ENCODE data around the gene CAMTA1. TPM values are rescaled to one million over a fixed set of nuclear protein-coding genes. Genes with fewer than 3 reads are reported as not detected.

The CAMTA1 gene
- total RNA-seq, 2 donors from 2014 or later = 36.5 to 57.5 TPM

DNA sequence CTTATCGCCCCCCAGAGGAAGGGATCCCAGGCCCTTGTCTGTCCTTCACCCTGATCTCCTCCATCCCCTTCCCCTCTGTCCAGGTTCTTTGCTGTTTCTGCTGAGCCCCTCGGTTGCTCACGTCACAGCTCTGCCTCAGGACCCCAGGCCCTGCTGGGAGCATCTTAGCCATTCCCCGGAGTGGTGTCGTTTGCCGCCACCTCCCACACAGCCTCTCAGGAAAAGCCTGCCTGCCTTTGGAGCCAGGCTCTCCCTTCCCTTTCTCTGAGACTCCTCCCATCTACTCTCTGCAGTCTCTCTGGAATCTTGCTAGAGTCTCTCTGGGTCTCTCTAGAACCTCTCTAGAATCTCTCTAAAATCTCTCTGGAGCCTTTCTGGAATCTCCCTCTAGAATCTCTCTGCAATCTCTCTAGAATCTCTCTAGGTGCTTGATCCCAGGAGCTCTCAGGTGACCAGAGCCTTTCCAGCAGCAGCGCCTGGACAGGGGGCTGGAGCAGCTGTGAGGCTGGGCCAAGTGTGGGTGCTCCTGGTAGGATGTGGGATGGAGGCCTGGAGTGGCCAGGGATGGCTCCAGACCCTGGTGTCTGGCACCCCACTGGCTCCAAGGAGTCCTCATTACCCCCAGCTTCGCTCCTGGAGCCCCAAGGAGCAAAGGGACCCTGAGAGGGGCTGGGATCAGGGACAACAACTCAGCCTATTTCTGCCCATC, 702.7 kb downstream of the CAMTA1 start:
- Mint-ChIP-seq H3K9me3 (peaks cover 3% of the 10 kb centered on the region), H3K4me3 (no peak overlapping the region), H3K36me3 (no peaks in the 10 kb centered on the region), H3K4me1 (ENCODE audit: low read depth in 2 of 2) (no peaks in the 10 kb centered on the region), H3K27me3 (peaks cover 5 to 8% of the 10 kb centered on the region in 2 donors), H3K27ac (no peak overlapping the region)
- ATAC-seq = no peak
- DNase-seq (ENCODE audit: low spot score) = no peak

DNA sequence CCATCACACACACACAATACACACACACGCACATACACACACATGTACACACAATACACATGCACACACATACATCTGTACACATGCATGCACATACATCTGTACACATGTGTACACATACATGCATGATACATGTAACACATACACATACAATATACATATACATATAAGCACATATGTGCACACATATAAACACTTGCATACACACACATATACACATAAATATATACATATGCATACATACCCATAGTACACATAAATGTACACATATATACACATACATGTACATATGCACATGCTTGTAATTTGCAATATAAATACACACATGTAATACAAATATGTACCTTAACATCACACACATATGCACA, 703.2 kb downstream of the CAMTA1 start:
- no peak for ATAC-seq
- peaks cover 9% of the 10 kb centered on the region for H3K9me3 Mint-ChIP-seq
- H3K4me3 Mint-ChIP-seq = no peak overlapping the region
- no peaks in the 10 kb centered on the region for H3K4me1 Mint-ChIP-seq (ENCODE audit: low read depth in 2 of 2)
- no peak for DNase-seq (ENCODE audit: low spot score)
- H3K27ac Mint-ChIP-seq = no peak overlapping the region
- H3K27me3 Mint-ChIP-seq = peaks cover 7 to 10% of the 10 kb centered on the region in 2 donors
- H3K36me3 Mint-ChIP-seq = no peaks in the 10 kb centered on the region

DNA sequence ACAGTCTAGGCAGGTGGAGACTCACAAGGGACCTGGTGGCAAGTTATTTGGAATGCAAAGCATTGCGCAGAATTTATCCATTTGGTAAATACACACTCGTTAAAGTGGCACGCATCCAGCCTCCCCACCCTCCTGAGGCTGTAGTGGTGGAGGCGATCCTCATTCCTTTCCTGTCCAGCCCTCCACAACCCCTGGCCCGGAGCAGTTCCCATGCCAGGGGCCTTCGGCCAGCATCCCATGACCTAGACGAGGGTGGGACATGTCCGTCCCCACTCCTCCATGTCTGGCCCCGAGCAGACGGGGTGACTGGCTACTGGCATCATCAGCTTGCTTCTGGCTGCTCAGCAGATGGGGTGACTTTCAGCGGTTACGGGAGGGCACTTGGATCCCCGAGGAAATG, 704.3 kb downstream of the CAMTA1 start:
- no peak for DNase-seq (ENCODE audit: low spot score)
- ATAC-seq = no peak
- H3K4me3 Mint-ChIP-seq = no peak overlapping the region
- H3K36me3 Mint-ChIP-seq = no peaks in the 10 kb centered on the region
- no peaks in the 10 kb centered on the region for H3K4me1 Mint-ChIP-seq (ENCODE audit: low read depth in 2 of 2)
- H3K27me3 Mint-ChIP-seq = peaks cover 7 to 10% of the 10 kb centered on the region in 2 donors
- no peak overlapping the region for H3K27ac Mint-ChIP-seq
- peaks cover 9% of the 10 kb centered on the region for H3K9me3 Mint-ChIP-seq

DNA sequence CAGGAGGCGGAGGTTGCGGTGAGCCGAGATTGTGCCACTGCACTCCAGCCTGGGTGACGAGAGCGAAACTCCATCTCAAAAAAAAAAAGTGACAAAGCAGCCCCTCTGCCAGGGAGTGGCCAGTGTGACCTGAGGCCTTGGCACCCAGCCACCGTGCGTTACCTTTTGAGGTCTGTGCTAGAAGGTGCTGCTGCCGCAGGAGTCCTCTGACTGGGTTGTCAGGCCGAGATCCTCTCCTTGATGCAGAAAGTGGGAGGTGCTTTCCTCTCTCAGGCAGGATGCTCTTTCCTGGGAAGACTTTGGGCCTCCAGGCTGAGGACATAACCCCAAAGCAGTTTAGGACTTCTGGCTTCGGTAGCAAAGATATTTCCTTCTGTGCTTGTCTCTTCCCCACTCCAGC, 705.3 kb downstream of the CAMTA1 start:
- no peak for ATAC-seq
- Mint-ChIP-seq H3K36me3 (no peaks in the 10 kb centered on the region), H3K9me3 (peaks cover 9% of the 10 kb centered on the region), H3K4me1 (ENCODE audit: low read depth in 2 of 2) (no peaks in the 10 kb centered on the region), H3K27me3 (peaks cover 7 to 10% of the 10 kb centered on the region in 2 donors), H3K27ac (no peak overlapping the region), H3K4me3 (no peak overlapping the region)
- DNase-seq (ENCODE audit: low spot score) = no peak

DNA sequence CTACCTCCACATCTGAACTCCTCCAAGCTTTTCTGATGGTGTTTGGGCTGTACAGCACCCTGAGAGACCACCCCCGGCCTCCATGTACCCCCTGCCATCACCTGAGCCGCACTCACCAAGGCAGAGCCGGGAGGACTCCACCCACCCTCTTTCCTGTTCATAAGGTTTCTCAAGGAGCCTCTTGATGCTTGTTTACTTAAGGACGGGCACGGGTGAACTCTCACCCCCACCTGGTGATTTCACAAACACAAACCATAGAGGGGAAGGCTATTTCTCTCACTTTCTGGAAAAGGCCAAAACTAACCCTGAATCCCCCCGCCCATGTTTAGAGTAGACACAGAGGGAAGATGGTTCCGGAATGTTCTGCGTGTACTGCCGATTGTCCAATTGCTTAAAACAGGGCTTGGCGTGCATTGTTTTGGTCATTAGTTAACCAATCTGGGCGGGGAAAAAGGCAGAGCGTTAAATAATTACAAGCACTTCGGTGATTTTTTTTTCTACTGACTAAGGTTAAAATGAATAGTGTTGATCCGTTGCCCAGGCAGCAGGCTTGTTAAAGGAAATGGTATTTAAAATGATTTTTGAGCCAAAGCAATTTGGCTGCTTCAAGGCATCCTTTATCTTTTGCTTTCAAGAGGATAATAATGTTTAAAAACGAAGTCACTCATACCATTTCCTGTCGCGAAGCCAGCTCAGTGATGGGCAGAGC, 706.0 kb downstream of the CAMTA1 start:
- DNase-seq (ENCODE audit: low spot score) = no peak
- H3K27me3 Mint-ChIP-seq = peaks cover 7 to 10% of the 10 kb centered on the region in 2 donors
- H3K4me3 Mint-ChIP-seq = no peak overlapping the region
- ATAC-seq = no peak
- H3K36me3 Mint-ChIP-seq = no peaks in the 10 kb centered on the region
- H3K27ac Mint-ChIP-seq = no peak overlapping the region
- peaks cover 9% of the 10 kb centered on the region for H3K9me3 Mint-ChIP-seq
- H3K4me1 Mint-ChIP-seq (ENCODE audit: low read depth in 2 of 2) = no peaks in the 10 kb centered on the region

DNA sequence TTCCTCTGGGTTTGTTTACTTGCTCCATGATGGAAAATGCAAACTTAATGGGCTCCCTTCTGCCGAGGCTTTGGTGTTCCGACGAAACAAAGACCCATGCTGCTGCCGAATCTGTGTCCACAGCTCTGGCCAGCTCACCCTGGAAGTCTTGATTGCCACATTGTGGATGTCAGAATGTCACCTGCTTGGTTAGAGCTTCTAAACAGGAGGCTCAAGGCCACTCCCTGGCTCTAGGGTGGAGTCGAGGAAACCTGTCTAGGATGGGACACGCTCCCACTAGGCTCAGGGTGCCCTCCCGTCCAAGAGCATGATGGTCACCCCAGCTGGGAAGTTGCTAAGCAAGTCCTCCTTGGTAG, 706.5 kb downstream of the CAMTA1 start:
- Mint-ChIP-seq H3K27me3 (peaks cover 7 to 10% of the 10 kb centered on the region in 2 donors), H3K9me3 (peaks cover 9% of the 10 kb centered on the region)
- ATAC-seq = no peak

DNA sequence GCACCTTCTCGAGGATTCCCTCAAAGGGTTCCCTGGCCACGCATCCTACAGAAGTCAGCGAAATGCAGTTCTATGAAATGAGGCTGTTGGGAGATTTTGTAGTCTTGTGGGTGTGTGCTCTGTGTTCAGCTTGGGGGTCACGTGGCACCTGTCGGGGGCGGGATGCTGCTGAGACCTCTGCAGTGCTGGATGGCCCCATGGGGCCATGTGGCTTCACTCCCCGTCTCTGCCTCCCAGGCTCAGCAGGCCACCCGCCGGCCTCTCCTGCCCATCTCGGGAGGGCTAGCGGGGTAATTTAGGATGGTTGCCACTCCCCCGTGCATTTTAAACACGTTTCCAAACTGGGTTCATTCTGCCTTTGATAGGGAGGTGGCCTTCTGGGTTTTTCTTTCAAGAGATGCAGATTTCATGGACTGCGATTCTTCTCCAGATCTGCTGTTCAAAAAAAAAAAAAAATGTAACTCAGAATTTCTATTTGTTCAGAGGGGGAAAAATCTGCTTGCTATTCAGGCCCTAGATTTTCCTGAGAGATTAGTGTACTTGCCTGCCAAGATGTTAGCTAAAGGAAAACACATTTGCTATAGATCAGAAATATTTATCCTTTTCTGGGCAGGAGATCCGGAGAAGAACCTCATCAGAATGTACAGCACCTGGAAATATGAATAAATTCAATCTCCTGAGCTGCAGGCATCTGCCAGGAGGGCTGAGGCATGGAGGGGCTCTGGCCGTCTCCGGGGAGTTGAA, 708.6 kb downstream of the CAMTA1 start:
- Mint-ChIP-seq H3K27ac (no peak overlapping the region), H3K9me3 (peaks cover 9% of the 10 kb centered on the region), H3K4me3 (no peak overlapping the region), H3K36me3 (no peaks in the 10 kb centered on the region), H3K27me3 (peaks cover 7 to 10% of the 10 kb centered on the region in 2 donors), H3K4me1 (ENCODE audit: low read depth in 2 of 2) (no peaks in the 10 kb centered on the region)
- DNase-seq (ENCODE audit: low spot score) = no peak
- ATAC-seq = no peak

More for the DNA sequence above, 706.5 kb downstream of the CAMTA1 start:
- no peaks in the 10 kb centered on the region for H3K4me1 Mint-ChIP-seq (ENCODE audit: low read depth in 2 of 2)
- no peaks in the 10 kb centered on the region for H3K36me3 Mint-ChIP-seq
- DNase-seq (ENCODE audit: low spot score) = no peak
- H3K4me3 Mint-ChIP-seq = no peak overlapping the region
- no peak overlapping the region for H3K27ac Mint-ChIP-seq

DNA sequence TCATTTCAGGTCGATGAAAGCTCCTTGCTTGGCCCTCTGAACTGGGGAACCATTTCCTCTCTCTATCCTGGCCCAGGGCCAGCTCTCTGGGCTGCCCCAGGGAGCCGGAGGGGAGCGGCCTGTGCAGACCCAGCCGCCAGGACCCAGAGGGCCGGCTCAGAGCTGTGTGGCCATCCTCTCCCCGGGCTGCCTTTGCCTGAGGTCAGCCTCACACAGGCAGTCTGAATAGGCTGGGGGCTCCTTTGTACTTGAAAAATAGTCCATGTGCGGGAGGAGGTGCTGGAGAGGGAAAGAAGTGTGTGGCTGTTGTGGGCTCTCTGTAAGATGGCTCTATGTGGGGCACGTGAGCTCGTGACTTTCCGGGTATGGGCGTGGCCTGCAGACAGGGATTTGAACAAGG, 710.7 kb downstream of the CAMTA1 start:
- Mint-ChIP-seq H3K27me3 (peaks cover 7 to 10% of the 10 kb centered on the region in 2 donors), H3K4me1 (ENCODE audit: low read depth in 2 of 2) (no peaks in the 10 kb centered on the region), H3K27ac (no peak overlapping the region), H3K9me3 (peaks cover 9% of the 10 kb centered on the region), H3K4me3 (no peak overlapping the region), H3K36me3 (no peaks in the 10 kb centered on the region)
- ATAC-seq (peak in 1 of 2 donors; percentile 21), DNase-seq (ENCODE audit: low spot score) (no peak)

DNA sequence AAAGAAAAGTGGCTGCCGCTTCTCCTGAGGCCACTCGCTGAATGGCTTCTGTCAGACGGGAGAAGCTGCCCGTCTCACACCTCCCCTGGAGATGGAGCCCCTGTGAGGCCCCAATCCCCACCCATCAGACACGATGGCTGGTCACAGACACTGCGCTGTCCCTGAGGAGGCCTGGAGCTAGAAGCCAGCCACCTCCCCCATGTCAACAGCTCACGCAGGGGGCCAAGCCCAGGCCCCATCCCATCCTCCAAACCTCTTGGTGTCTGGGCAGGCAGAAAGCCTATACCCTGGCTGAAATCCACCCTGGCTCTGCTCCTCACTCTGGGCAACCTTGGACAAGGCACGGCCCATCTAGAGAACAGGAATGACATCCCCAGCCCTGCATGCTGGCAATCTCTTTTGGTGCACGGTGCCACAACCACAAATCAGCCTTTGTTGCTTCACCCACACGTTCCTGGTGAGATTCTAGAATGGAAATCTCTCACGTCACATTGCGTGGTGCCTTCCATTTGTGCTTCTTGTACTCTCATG, 711.9 kb downstream of the CAMTA1 start:
- Mint-ChIP-seq H3K27ac (no peak overlapping the region), H3K9me3 (peaks cover 9% of the 10 kb centered on the region), H3K36me3 (no peaks in the 10 kb centered on the region), H3K4me1 (ENCODE audit: low read depth in 2 of 2) (no peaks in the 10 kb centered on the region), H3K27me3 (peaks cover 7 to 10% of the 10 kb centered on the region in 2 donors), H3K4me3 (no peak overlapping the region)
- no peak for ATAC-seq
- peak; percentile 1 for DNase-seq (ENCODE audit: low spot score)

DNA sequence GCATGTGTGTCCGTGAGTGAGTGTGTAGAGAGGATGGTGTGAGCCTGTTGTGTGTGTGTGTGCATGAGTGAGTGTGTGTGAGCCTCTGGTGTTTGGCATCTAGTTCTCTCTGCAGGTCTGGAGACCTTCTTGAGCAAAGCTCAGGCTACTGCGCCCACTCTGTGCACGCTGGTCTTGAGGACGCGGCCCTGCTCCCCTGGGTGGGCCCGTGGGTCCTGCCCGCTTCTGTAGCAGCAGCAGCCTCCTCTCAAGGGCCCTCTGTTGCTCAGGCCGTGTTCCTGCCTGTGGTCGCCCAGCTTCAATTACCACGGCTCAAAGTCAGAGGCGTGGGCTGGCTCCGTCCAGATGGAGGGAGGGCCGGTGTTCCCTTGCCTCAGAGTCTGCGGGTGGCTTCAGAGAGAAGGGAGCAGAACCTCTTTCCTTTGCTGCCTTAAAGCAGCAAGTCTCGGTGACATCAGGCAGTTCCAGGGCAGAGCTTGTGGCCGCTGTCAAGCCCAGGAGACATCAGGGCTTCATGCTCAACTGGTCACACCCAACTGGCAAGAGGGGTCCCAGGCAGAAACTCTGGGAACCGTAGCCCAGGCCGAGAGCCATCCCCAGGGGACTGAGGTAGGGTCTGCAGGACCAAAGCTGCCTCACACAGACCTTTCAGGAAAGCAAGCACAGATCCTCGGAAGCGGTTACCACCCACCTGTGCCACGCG, 715.3 kb downstream of the CAMTA1 start:
- DNase-seq (ENCODE audit: low spot score) = peak; percentile 60
- H3K27ac Mint-ChIP-seq = no peak overlapping the region
- H3K27me3 Mint-ChIP-seq = no peaks in the 10 kb centered on the region
- no peaks in the 10 kb centered on the region for H3K9me3 Mint-ChIP-seq
- ATAC-seq = no peak
- no peaks in the 10 kb centered on the region for H3K4me1 Mint-ChIP-seq (ENCODE audit: low read depth in 2 of 2)
- no peak overlapping the region for H3K4me3 Mint-ChIP-seq
- no peaks in the 10 kb centered on the region for H3K36me3 Mint-ChIP-seq

DNA sequence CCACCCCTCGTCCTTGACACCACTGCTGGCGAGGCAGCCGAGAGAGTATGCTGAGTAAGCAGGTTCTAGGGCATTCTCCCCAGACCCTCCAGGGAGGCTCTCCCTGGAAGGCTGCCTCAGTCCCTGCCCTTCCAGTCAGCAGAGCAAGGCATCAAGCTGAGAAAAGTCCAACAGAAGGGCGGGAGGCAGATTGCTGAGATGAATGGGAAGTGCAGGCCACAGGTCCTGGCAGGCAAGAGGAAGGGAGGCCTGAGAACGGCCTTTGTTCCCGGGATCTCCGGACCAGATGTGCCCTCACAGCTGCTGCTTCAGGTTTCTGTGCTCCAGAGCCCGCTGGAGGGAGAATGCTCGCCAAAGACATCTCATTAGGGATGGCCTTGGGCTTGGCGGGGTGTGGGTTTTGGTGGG, 715.8 kb downstream of the CAMTA1 start:
- Mint-ChIP-seq H3K9me3 (no peaks in the 10 kb centered on the region), H3K4me3 (no peak overlapping the region), H3K27me3 (no peaks in the 10 kb centered on the region), H3K4me1 (ENCODE audit: low read depth in 2 of 2) (no peaks in the 10 kb centered on the region), H3K36me3 (no peaks in the 10 kb centered on the region), H3K27ac (no peak overlapping the region)
- peak; percentile 6 for DNase-seq (ENCODE audit: low spot score)
- no peak for ATAC-seq

DNA sequence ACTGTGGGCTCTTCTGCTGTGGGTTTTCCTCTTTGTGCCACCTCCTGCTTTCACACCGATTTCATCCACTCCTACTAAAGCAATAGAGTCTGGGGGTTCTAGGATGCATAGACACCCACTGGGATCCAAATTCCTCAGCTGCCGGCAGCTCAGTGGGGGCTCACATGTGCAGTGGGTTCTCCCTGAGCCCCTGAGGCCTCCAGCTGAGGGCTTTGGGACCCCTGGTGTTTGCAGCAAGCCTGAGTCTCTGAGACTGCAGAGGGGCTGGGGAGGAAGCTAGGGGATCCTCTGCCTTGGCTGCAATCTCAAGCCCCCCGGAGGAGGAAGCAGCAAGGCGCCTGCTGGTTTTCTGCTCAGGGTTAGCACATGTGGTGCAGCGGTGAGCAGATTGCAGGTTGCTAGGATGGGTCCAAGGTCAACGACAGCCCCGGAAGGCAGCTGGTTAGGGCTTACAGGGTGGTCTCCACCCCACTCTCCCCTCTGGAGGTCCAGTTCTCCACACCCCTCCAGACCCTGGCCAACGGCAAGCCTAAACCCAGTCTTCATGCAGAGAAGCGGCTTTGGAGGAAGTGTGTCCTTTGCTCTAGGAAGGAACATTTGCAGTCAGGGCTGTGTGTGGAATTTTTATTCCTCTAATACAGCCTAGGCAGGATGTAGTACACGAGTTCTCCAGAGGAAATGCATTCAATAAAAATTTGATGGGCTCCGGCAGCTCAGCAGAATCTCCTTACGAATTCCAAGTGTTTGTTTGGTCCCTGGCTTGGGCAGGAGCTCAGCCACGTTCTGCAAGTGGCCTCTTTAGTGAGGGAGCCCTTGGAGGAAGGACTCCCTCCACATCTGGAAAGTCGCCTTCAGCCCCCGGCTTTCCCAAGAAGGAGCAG, 716.7 kb downstream of the CAMTA1 start:
- DNase-seq (ENCODE audit: low spot score) (peak; percentile 25), ATAC-seq (no peak)
- H3K9me3 Mint-ChIP-seq = no peaks in the 10 kb centered on the region
- no peak overlapping the region for H3K27ac Mint-ChIP-seq
- H3K36me3 Mint-ChIP-seq = no peaks in the 10 kb centered on the region
- H3K4me3 Mint-ChIP-seq = no peak overlapping the region
- no peaks in the 10 kb centered on the region for H3K4me1 Mint-ChIP-seq (ENCODE audit: low read depth in 2 of 2)
- H3K27me3 Mint-ChIP-seq = no peaks in the 10 kb centered on the region

Measured in natural killer cell treated with Interleukin-12 subunit alpha and Interleukin-12 subunit beta and Interleukin-15 and Interleukin-18, amount 100 ng/mL, for 72 hours (primary cell).